ENCODE results near the gene WDFY2.

The WDFY2 gene

DNA sequence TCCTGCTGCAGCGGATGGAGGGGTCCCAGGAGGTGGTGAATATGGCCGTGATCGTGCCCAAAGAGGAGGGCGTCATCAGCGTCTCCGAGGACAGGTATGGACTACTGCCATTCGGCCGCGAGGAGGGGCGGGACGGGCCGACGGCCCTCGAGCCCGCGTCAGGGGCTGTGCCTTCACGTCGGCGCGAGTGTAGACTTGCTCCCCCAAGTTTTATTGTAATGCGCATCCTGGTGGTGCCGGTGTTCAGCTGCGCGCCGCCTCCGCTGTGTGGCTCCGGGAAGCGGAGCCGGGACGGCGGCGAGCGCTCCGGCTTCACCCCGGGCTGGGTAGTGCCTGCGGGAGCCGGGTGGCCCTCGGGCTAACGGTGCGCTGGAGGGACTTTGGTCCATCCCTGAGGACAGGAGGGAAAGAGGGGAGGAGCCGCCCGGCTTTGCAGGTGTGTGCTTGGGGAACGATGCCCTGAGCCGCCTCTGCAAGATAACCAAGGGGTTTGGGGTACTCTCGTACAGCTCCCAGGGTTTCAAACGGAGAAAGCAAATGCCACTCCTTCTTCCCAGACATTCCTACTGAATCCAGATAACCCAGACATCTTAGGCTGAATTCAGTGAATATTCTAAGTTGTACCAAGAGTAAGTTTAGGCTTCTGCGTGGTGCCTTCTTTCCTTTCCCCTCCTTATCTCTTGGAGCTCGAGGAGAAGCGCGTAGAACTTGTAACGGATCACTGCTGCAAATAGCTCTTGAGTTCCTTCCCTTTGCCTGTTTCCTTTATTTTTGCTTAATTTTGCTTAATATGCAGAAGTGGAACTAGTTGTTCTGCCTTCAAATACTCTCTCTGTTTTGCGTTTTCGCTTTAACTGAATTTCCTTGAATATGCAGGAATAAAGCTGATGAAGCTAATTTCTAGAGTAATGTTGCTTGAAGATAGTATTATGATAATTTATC, 740 bp downstream of the WDFY2 start:
- TF ChIP-seq, protein P1, sequence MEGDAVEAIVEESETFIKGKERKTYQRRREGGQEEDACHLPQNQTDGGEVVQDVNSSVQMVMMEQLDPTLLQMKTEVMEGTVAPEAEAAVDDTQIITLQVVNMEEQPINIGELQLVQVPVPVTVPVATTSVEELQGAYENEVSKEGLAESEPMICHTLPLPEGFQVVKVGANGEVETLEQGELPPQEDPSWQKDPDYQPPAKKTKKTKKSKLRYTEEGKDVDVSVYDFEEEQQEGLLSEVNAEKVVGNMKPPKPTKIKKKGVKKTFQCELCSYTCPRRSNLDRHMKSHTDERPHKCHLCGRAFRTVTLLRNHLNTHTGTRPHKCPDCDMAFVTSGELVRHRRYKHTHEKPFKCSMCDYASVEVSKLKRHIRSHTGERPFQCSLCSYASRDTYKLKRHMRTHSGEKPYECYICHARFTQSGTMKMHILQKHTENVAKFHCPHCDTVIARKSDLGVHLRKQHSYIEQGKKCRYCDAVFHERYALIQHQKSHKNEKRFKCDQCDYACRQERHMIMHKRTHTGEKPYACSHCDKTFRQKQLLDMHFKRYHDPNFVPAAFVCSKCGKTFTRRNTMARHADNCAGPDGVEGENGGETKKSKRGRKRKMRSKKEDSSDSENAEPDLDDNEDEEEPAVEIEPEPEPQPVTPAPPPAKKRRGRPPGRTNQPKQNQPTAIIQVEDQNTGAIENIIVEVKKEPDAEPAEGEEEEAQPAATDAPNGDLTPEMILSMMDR (IDR thresholded peaks at IDR 0.05; ENCODE audit: borderline replicate concordance, insufficient read depth, low read depth, low read length) = no peak
- peak overlapping the region; percentile 98 for H3K4me3 ChIP-seq (ENCODE audit: low read depth, low read length)

DNA sequence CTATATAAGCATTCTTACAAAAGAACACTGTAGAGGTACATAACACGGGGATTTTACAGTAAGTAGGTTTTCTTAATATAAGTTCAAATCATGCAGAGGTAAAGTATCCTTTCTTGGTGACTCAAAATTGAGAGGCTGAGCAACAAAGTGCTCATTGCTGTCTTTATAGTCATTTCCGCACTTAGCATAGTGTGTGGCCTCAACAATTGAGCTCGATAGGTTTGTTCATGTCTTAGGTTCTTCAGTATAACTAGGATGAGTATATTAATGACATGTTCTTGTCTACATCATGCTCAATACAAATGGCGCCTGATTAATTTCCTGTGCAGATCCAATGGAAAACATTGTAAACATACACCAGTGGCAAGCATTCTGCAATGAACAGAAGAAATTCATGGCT, 1.4 kb downstream of the WDFY2 start:
- peak overlapping the region; percentile 98 for H3K4me3 ChIP-seq (ENCODE audit: low read depth, low read length)
- TF ChIP-seq, protein P1 (IDR thresholded peaks at IDR 0.05; ENCODE audit: borderline replicate concordance, insufficient read depth, low read depth, low read length) = no peak

DNA sequence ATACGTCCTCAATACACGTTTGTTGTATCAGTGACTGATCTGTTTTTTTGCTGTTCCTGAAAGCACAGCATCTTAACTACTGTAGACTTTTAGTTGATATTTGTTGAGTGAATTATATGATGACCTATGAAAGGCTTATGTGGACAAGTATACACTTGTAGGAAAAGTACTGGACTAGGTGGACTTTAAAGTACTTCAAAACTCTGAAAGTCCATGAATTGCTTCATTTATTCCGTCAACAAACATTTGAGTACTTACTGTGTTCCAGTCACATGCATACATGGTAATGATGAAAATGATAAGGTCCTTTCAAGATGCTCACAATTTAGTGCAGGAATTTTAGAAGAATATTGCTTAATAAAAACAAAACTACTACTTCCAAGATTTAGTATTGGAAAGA, 3.1 kb downstream of the WDFY2 start:
- no peak overlapping the region for H3K4me3 ChIP-seq (ENCODE audit: low read depth, low read length)
- TF ChIP-seq, protein P1 (IDR thresholded peaks at IDR 0.05; ENCODE audit: borderline replicate concordance, insufficient read depth, low read depth, low read length) = no peak

DNA sequence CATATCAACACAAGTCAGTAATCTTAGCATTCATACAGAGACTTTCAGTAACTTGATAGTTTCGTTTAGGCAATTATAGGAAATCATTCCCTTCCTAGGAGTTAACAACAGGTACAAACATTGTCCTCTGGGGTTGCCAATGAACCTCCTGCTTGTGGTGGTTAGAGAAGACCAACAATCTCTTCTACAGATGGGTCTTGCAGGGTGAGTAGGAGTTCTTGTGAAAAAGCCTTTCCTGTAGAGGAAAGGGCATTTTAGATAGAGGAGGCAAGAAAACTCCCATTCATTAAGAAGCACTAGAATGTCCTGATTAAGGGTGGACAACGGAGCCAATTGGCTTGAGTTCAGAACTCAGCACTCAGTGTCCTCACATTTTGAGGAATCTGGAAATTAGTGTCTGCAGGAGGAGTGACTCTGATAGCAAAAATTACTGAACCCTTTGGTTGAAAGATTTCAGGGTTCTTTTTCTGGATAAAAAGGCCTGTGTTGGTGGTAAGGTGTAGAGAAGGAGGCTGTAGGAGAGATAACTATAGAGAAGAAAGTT, 4.2 kb downstream of the WDFY2 start:
- TF ChIP-seq, protein P1 (IDR thresholded peaks at IDR 0.05; ENCODE audit: borderline replicate concordance, insufficient read depth, low read depth, low read length) = no peak
- H3K4me3 ChIP-seq (ENCODE audit: low read depth, low read length) = no peak overlapping the region

DNA sequence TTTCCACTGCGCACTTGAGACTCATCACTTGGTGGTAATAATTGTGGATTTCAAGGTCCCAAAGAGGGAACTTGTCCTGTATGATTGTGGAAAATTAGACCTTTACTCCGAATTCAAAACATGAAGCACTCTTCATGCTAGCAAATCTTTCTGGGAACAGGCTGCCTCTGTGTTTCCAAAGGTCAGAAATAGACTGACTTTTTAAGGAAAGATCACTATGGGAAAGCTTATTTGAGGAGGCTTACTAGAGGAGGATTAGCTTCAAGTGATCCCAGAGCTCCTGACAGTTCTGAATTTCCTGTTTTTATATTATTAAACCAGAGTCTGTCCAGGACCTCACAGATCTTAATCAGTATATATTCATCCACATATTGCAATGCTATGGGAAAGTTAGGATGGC, 5.5 kb downstream of the WDFY2 start:
- TF ChIP-seq, protein P1 (IDR thresholded peaks at IDR 0.05; ENCODE audit: borderline replicate concordance, insufficient read depth, low read depth, low read length) = no peak
- H3K4me3 ChIP-seq (ENCODE audit: low read depth, low read length) = no peak overlapping the region

DNA sequence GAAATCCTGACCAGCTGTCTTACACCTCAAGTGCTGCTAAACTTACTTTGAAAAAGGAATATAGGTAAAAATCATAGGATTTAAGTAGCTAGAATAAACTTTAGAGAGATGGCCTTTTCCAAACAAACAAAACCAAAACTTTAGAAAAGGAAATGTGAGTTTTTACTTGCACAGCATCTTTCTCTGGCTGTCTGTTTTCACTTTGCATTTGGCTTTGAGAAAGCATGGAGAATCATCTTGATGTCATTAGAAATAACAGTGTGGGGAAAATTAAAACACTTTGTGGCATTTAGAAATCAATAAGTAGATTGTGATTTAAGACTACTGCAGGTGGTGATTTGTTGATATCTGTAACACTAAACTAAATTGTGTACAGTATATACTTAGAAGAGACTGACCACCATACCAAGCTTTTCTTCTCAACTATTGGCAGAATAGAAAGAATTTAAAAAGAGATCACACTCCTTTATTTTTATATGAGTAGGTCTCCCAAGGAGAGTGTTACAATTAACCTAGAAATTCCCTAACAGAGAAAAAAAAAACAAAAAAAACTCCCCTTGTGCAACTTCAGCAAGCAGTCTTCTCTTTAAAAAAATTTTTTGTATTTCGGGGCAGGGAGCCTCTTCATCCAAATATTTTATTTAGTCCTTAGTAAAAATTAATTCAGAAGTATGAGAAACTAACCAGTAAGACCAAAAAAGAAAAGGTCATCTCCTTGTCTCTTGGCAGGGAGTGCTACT, 6.1 kb downstream of the WDFY2 start:
- TF ChIP-seq, protein P1 (IDR thresholded peaks at IDR 0.05; ENCODE audit: borderline replicate concordance, insufficient read depth, low read depth, low read length) = no peak
- H3K4me3 ChIP-seq (ENCODE audit: low read depth, low read length) = no peak overlapping the region

Measured in GM12875 (cell line).